Activated T-helper 1 cell treated with anti-CD3 and anti-CD28 coated beads, Interleukin-12 subunit alpha, Interleukin-12 subunit beta, Interleukin-2, Interleukin-4 antibody, amounts not matched to agents 30 ng/mL and 10 ng/mL and 1 ng/mL, durations not matched to agents 14 hours and 24 hours and 36 hours (primary cell): ENCODE data around the gene MEST. TPM values are rescaled to one million over a fixed set of nuclear protein-coding genes. Genes with fewer than 3 reads are reported as not detected.
"Not testable (repeated sequence)": the region's sequence is repeated elsewhere in the genome, so short reads cannot be mapped to it uniquely, and the experiment has no call there.

Source experiments
- DNase-seq: peaks from one replicate; pipeline ENCODE4 v3.0.0; 2021; ENCODE audit warnings: low spot score
- H3K27ac Mint-ChIP-seq: one replicate; pipeline ENCODE4 v1.8.0; 2021; ENCODE audit warnings: mild to moderate bottlenecking, mixed read lengths
- H3K27me3 Mint-ChIP-seq: one replicate; pipeline ENCODE4 v1.8.0; 2022; ENCODE audit warnings: mild to moderate bottlenecking, moderate library complexity, mixed read lengths; ENCODE audit not compliant: insufficient read depth
- H3K36me3 Mint-ChIP-seq: one replicate; pipeline ENCODE4 v1.8.0; 2021; ENCODE audit warnings: low read depth, mixed read lengths
- H3K4me1 Mint-ChIP-seq: one replicate; pipeline ENCODE4 v1.8.0; 2021; ENCODE audit warnings: low read depth, mixed read lengths
- H3K4me3 Mint-ChIP-seq: one replicate; pipeline ENCODE4 v1.8.0; 2021; ENCODE audit warnings: mild to moderate bottlenecking, moderate library complexity, mixed read lengths
- H3K9me3 Mint-ChIP-seq: one replicate; pipeline ENCODE4 v1.8.0; 2021; ENCODE audit warnings: mixed read lengths
- intact Hi-C: fragments of 100-400 bp; cut with micrococcal nuclease; formaldehyde crosslinking; loops from one replicate; pipeline ENCODE4 v1.15.1; 2024
- total RNA-seq: library from RNA; stranded (reverse); gene quantifications from 2 replicates; pipeline ENCODE4 v1.2.3, GENCODE V29; 2022

The MEST gene
- total RNA-seq, 1 donor from 2014 or later = 4.1 TPM

DNA sequence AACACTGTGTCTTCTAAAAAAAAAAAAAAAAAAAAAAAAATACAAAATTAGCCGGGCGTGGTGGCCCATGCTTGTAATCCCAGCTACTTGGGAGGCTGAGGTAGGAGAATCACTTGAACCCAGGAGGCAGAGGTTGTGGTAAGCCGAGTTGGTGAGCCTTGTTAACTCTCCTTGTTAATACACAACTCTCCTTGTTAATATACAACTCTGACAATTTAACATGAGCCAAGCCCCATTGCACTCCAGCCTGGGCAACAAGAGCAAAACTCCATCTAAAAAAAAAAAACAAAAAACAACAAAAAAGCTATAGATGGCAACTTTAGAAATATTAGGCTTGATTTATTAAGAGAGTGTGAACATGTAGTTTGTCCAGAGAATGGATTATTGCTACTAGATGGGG lies 20.2 kb downstream of the MEST start:
- H3K9me3 Mint-ChIP-seq, H3K27me3 Mint-ChIP-seq, H3K4me1 Mint-ChIP-seq, intact Hi-C loops, H3K27ac Mint-ChIP-seq, H3K36me3 Mint-ChIP-seq, H3K4me3 Mint-ChIP-seq, DNase-seq: not testable (repeated sequence)

DNA sequence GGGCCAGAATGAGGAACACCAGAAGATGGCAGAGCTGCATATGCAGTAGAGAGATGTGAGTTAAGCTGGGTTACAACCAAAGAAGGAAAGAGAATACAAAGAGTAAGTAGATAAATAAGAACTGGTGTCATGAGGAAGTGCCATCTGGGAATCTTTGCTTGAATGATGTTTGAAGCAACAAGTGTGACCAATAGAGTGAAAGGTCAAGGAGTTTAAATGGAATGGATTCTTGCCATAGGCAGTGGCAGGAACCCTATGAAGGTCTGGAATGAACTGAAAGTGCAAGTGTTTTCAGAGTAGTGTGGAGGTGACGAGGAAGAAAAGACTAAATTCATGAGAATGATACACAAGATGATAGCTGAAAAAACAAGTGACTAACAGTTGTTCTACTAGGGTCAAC lies 21.6 kb downstream of the MEST start:
- intact Hi-C loops = no loop called here
- Mint-ChIP-seq H3K9me3 (no peaks in the 10 kb centered on the region), H3K36me3 (no peaks in the 10 kb centered on the region), H3K4me3 (no peak overlapping the region), H3K27ac (no peak overlapping the region), H3K4me1 (no peaks in the 10 kb centered on the region), H3K27me3 (no peaks in the 10 kb centered on the region)
- no peak for DNase-seq

DNA sequence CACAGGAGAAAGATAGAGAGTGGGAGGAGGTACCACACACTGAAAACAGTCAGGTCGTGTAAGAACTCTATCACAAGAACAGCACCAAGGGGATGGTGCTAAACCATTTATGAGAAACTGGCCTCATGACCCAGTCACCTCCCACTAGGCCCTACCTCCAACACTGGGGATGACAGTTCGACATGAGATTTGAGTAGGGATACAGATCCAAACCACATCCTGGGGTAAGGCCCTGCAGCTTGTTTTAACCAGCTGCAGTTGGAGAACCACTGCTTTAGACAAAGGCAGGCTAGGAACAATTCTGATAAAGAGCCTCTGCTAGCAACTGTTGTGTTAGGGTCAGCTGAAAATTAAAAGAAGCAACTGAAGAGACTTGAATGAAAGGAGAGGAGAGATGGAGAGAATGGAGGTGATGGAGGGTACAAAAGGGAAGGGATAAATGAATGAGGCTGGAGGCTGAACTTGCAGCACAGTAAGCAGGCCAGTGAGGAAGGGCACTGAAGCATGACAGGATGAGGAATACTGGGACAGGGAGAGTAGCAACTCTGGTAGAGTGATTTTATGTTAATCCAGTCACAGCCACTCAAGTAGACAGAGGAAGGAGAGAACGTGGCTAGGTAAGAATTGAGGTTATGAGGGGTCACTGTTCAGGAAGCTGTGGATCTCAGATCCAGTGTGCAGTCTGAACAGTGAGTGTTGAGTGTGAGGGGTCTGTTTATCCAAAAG lies 23.6 kb downstream of the MEST start:
- intact Hi-C loops = no loop called here
- H3K36me3 Mint-ChIP-seq = no peaks in the 10 kb centered on the region
- no peak for DNase-seq
- no peak overlapping the region for H3K4me3 Mint-ChIP-seq
- H3K4me1 Mint-ChIP-seq = no peaks in the 10 kb centered on the region
- H3K27me3 Mint-ChIP-seq = no peaks in the 10 kb centered on the region
- H3K9me3 Mint-ChIP-seq = no peaks in the 10 kb centered on the region
- H3K27ac Mint-ChIP-seq = no peak overlapping the region

DNA sequence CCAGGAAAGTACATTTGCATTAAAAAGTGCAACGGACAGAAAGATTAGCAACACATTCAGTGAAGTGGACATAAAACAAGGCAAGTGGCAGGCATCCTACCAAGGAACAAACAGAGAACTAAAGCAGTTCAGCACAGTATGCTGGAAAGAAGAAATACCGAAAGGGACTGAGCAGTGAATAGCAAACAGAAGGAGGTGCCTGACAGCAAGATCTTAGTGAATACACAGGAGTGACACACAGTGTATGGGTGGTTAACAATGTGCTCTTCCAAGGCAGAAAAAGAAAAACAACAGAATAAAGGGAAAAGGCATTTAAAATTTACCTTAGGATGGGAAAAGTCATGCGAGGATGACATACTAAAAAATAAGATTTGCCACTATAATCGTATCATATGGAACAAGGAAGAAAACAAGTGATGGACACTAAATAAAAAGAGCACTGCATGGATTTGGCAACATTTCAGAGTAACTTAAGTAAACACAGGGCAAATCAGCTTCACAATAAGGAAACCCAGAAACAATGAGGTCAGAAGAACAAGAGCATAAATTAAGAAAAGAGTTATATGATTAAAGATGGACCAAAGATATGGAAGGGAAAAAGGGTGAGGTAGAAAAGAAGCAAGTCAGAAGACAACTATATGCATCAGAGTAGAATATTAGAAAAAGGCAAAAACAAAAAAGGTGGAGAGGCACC lies 29.5 kb downstream of the MEST start:
- Mint-ChIP-seq H3K4me3 (no peak overlapping the region), H3K4me1 (no peaks in the 10 kb centered on the region), H3K27me3 (no peaks in the 10 kb centered on the region), H3K36me3 (no peaks in the 10 kb centered on the region), H3K27ac (no peak overlapping the region), H3K9me3 (no peaks in the 10 kb centered on the region)
- DNase-seq = no peak
- intact Hi-C loops = no loop called here

DNA sequence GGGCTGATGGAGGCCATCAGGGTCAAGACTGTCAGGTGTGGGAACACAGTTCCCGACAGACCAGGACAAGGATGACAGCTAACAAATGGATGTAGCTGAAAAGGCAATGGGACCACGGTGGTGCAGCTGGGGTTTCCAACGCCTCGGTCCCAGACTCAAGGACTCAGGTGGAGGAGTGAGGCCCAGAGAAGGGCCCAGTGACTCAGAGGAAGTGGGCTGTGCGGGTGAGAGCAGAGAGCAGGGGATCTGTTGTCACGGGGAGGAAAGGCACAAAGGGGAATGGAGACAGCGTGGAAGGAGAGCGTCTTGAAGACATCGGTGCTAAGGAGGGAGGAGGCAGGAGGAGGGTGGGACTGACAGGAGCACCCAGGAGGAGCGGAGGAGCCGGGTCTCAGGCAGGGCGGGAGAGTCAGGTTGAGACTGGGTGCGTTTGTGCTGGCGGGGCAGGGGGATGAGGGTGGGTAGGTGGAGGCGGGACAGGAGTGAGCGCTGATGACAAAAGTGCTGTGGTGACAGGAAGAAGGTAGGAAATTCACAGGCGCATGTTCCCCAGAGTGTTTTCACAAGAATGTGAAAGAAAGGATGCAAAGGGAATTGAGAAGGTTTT lies 31.7 kb downstream of the MEST start:
- H3K4me1 Mint-ChIP-seq, H3K36me3 Mint-ChIP-seq, intact Hi-C loops: not testable (repeated sequence)

DNA sequence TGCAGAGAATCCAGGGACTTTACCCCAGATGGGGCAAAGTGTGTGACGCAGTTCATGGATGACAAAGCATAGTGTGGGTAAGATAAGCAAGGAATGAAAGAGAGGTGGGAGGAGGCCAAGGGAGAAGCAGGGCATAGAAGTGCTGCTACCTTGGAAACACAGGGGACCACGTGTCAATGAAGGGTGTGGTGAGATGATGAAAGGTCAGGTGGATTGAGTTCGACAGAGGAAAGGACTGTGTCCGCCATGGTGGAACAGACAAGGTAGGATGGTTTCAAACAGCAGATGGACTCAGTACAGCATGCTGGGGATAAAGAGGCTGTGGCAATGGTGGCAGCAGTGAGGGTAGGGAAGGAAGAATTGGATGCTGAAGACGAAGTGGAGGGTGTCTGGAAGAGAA lies 32.7 kb downstream of the MEST start:
- no peak overlapping the region for H3K4me3 Mint-ChIP-seq

More for the DNA sequence above, 31.7 kb downstream of the MEST start:
- H3K27me3 Mint-ChIP-seq, H3K9me3 Mint-ChIP-seq, H3K4me3 Mint-ChIP-seq, H3K27ac Mint-ChIP-seq, DNase-seq: not testable (repeated sequence)

DNA sequence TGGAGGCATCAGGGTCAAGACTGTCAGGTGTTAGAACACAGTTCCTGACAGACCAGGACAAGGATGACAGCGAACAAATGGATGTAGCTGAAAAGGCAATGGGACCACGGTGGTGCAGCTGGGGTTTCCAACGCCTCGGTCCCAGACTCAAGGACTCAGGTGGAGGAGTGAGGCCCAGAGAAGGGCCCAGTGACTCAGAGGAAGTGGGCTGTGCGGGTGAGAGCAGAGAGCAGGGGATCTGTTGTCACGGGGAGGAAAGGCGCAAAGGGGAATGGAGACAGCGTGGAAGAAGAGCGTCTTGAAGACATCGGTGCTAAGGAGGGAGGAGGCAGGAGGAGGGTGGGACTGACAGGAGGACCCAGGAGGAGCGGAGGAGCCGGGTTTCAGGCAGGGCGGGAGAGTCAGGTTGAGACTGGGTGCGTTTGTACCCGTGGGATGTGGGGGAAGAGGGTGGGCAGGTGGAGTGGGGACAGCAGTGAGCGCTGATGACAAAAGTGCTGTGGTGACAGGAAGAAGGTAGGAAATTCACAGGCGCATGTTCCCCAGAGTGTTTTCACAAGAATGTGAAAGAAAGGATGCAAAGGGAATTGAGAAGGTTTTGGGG lies 36.0 kb downstream of the MEST start:
- H3K27me3 Mint-ChIP-seq, H3K4me1 Mint-ChIP-seq, intact Hi-C loops, DNase-seq, H3K36me3 Mint-ChIP-seq, H3K9me3 Mint-ChIP-seq, H3K4me3 Mint-ChIP-seq, H3K27ac Mint-ChIP-seq: not testable (repeated sequence)

More for the DNA sequence above, 32.7 kb downstream of the MEST start:
- Mint-ChIP-seq H3K27ac (no peak overlapping the region), H3K9me3 (no peaks in the 10 kb centered on the region), H3K4me1 (no peaks in the 10 kb centered on the region), H3K27me3 (no peaks in the 10 kb centered on the region), H3K36me3 (no peaks in the 10 kb centered on the region)
- intact Hi-C loops = no loop called here
- no peak for DNase-seq

DNA sequence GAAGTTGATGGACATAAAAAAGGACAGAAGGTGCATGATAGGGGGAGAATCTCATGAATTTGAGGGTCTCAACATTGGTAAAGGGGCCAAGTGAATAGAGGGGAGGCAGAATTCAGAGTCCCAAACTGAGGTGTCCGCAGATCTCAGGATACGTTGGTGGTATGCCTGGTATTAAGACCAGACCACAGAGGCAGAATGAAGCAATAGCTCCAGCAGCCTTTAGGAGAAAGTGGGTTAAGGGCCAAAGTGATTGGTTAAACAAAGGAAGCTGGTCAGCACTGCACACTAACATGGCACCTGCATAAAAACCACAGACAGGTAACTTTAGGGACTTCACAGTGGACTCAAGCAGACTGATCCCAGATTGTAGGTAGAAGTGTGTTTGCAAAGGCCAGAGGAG lies 37.5 kb downstream of the MEST start:
- Mint-ChIP-seq H3K4me3 (no peak overlapping the region), H3K27me3 (no peaks in the 10 kb centered on the region), H3K36me3 (peaks cover 1% of the 10 kb centered on the region), H3K4me1 (no peaks in the 10 kb centered on the region), H3K27ac (no peak overlapping the region), H3K9me3 (no peaks in the 10 kb centered on the region)
- intact Hi-C loops = no loop called here
- no peak for DNase-seq

DNA sequence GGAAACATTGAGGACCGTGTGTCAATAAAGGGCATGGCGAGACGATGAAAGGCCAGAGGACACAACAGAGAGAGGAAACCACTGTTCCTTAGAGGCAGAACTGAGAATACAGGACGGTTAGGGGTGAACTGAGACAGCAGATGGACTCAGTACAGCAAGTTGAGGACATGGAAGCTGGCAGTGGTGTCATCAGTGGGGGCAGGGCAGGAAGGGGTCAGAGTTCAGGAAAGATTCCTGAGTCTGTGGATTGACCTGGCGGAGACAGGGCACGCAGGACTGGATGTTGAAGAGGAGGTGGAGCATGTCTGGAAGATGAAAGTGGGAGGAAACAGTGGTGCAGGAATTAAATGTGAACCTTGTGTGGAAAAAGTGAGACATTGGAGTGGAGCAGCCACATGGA lies 46.0 kb downstream of the MEST start:
- H3K27me3 Mint-ChIP-seq, DNase-seq, H3K4me3 Mint-ChIP-seq, H3K4me1 Mint-ChIP-seq, intact Hi-C loops, H3K36me3 Mint-ChIP-seq, H3K27ac Mint-ChIP-seq, H3K9me3 Mint-ChIP-seq: not testable (repeated sequence)

DNA sequence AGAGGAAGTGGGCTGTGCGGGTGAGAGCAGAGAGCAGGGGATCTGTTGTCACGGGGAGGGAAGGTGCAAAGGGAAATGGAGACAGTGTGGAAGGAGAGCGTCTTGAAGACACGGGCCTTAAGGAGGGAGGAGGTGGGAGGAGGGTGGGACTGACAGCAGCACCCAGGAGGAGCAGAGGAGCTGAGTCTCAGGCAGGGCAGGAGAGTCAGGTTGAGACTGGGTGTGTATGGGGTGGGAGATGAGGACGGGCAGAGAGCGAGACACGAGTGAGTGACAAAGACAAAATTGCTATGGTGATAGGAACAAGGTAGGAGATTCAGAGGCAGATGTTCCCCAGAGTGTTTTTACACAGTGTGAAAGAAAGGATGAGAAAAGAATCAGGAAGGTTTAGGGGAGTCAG lies 49.4 kb downstream of the MEST start:
- H3K4me1 Mint-ChIP-seq, H3K9me3 Mint-ChIP-seq, DNase-seq, intact Hi-C loops, H3K4me3 Mint-ChIP-seq, H3K27me3 Mint-ChIP-seq, H3K36me3 Mint-ChIP-seq, H3K27ac Mint-ChIP-seq: not testable (repeated sequence)

DNA sequence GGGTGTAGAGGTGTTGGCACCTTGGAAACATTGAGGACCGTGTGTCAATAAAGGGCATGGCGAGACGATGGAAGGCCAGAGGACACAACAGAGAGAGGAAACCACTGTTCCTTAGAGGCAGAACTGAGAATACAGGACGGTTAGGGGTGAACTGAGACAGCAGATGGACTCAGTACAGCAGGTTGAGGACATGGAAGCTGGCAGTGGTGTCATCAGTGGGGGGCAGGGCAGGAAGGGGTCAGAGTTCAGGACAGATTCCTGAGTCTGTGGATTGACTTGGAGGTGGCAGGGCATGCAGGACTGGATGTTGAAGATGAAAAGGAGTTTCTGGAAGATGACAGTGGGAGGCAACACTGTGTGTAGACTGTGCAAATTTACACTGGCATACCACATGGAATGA lies 50.4 kb downstream of the MEST start:
- DNase-seq, H3K36me3 Mint-ChIP-seq, H3K9me3 Mint-ChIP-seq, H3K27ac Mint-ChIP-seq, H3K27me3 Mint-ChIP-seq, H3K4me3 Mint-ChIP-seq, intact Hi-C loops, H3K4me1 Mint-ChIP-seq: not testable (repeated sequence)

DNA sequence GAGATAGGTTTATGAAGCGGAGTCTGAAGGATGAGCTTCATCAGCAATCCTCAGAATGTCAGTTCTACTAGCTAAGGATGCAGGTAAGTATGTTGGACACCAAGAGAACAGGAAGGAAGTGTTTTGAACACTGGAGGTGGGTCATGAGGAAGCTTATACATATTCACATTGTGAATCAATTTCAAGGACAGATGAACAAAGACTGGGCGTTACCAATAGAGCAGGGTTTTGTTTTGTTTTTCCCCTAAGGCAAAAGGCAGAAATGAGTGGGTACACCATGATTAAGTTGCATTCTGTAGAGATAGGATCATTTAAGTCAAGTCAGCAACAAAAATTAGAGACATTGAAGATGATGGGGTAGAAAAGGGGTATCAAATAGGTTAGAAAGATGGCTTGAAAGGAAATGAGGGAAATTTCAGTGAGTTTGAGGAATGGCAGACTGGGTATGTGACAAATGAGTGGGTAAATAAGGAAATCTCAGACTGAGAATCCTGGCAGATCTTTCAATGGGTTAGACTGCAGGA lies 51.7 kb downstream of the MEST start:
- no peak overlapping the region for H3K27ac Mint-ChIP-seq
- H3K9me3 Mint-ChIP-seq = no peaks in the 10 kb centered on the region
- intact Hi-C loops = no loop called here
- no peak overlapping the region for H3K4me3 Mint-ChIP-seq
- DNase-seq = no peak
- H3K36me3 Mint-ChIP-seq = peaks cover 8% of the 10 kb centered on the region
- no peaks in the 10 kb centered on the region for H3K27me3 Mint-ChIP-seq
- peaks cover 7% of the 10 kb centered on the region for H3K4me1 Mint-ChIP-seq

DNA sequence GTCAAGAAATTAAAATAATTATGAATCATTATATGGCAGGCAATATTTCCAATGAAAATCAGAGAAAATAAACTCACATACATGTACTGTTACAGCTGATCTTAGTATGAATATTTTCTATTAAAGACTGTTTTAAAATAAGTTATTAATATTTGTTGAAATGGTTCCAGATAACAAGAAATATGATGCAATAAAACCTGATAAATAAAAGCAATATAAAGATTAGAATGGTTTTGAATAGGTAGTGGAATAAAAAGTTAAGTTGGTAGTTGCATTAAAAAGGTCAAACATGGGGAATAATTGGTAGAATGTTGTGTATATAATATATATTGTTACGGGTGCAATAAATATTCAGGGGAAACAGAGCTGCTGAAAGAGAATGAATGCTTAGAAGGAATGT lies 52.5 kb downstream of the MEST start:
- no peaks in the 10 kb centered on the region for H3K27me3 Mint-ChIP-seq
- H3K27ac Mint-ChIP-seq = no peak overlapping the region
- DNase-seq = no peak
- intact Hi-C loops = no loop called here
- no peak overlapping the region for H3K4me3 Mint-ChIP-seq
- no peaks in the 10 kb centered on the region for H3K9me3 Mint-ChIP-seq
- peaks cover 7% of the 10 kb centered on the region for H3K4me1 Mint-ChIP-seq
- peaks cover 11% of the 10 kb centered on the region for H3K36me3 Mint-ChIP-seq
